ENCODE measurements around the gene TRIM24. TPM values are rescaled to one million over a fixed set of nuclear protein-coding genes. Genes with fewer than 3 reads are reported as not detected.

The TRIM24 gene
- polyA plus RNA-seq, 1 of the 3 experiments (the other 2 are of a cell fraction) = 5.3 TPM

GRCh38 chr7:138478499-138478908, 18.4 kb downstream of the TRIM24 start:
- H3K27ac ChIP-seq (ENCODE audit: low read depth in 2 of 2, low read length in 1 of 2) = no peak overlapping the region
- H3K4me1 ChIP-seq (ENCODE audit: control insufficient read depth in 1 of 2, insufficient read depth in 2 of 2, low read depth in 1 of 2, low read length in 1 of 2) = peaks cover 0 to 4% of the 10 kb centered on the region in 2 experiments; a peak in 1 of 4 replicates
- ChIA-PET POLR2A (no interaction called here), CTCF (interaction anchor here (1.5 to 1.6 kb wide), 2 partner anchors 10 to 13 kb away, joined by 6 to 7 read pairs; no protein-coding TSS in a partner anchor)
- H2AFZ ChIP-seq (ENCODE audit: low read depth) = no peak overlapping the region
- TF ChIP-seq CHD2 (IDR thresholded peaks at IDR 0.05; ENCODE audit: low read length, partially characterized antibody) (no peak), ELF1 (IDR thresholded peaks at IDR 0.05) (no peak), NFIC (IDR thresholded peaks at IDR 0.05; ENCODE audit: borderline replicate concordance) (no peak), USF1 (IDR thresholded peaks at IDR 0.05; ENCODE audit: borderline replicate concordance, low read depth) (no peak)
- H3K9me2 ChIP-seq = no peaks in the 10 kb centered on the region
- no peaks in the 10 kb centered on the region for H3K9me3 ChIP-seq
- DNase-seq = no peak
- H3K36me3 ChIP-seq (replicated peaks in 1 of 2; ENCODE audit: control insufficient read depth in 1 of 2, insufficient read depth in 2 of 2, low read length in 1 of 2) = no peaks in the 10 kb centered on the region
- H3K4me3 ChIP-seq (ENCODE audit: low read depth in 2 of 2, low read length in 1 of 2) = no peak overlapping the region
- no peak overlapping the region for H3K4me2 ChIP-seq
- H3K27me3 ChIP-seq (ENCODE audit: insufficient read depth) = no peaks in the 10 kb centered on the region
- H3K9ac ChIP-seq = no peak overlapping the region
- peaks cover 16% of the 10 kb centered on the region for H4K20me1 ChIP-seq (ENCODE audit: insufficient read depth)
- peaks cover 96% of the 10 kb centered on the region for H3K79me2 ChIP-seq (ENCODE audit: insufficient read depth)
- H3F3A ChIP-seq (replicated peaks; ENCODE audit: insufficient read depth) = no peaks in the 10 kb centered on the region
- WGBS (ENCODE audit: low lambda C conversion rate) = 83% methylated on average over 1 of the region's 1 CpG

- ChIA-PET CTCF (interaction anchor here (1.1 to 1.7 kb wide), 3 partner anchors 12 to 258 kb away, joined by 3 to 4 read pairs (median 4); no protein-coding TSS in a partner anchor), POLR2A (no interaction called here)
- H3K4me2 ChIP-seq = no peak overlapping the region
- DNase-seq = no peak
- 79% methylated on average over 4 of the region's 4 CpGs for WGBS (ENCODE audit: low lambda C conversion rate)
- H3K4me1 ChIP-seq (ENCODE audit: control insufficient read depth in 1 of 2, insufficient read depth in 2 of 2, low read depth in 1 of 2, low read length in 1 of 2) = peaks cover 0 to 4% of the 10 kb centered on the region in 2 experiments; a peak in 1 of 4 replicates
- H3K9me2 ChIP-seq = no peaks in the 10 kb centered on the region
- TF ChIP-seq CTCF (IDR thresholded peaks at IDR 0.05) = no peak
- TF ChIP-seq PBX3 (IDR thresholded peaks at IDR 0.05) = no peak
- no peak for TF ChIP-seq JUND (IDR thresholded peaks at IDR 0.05)
- TF ChIP-seq RFX5 (IDR thresholded peaks at IDR 0.05; ENCODE audit: low read length) = no peak
- TF ChIP-seq YY1 (IDR thresholded peaks at IDR 0.05; ENCODE audit: low read depth) = no peak
- TF ChIP-seq TCF12 (IDR thresholded peaks at IDR 0.05) = no peak
- TF ChIP-seq GABPA (IDR thresholded peaks at IDR 0.05; ENCODE audit: low read depth) = no peak
- no peak for TF ChIP-seq RCOR1 (IDR thresholded peaks at IDR 0.05; ENCODE audit: low read length)
- no peak for TF ChIP-seq FOXM1 (IDR thresholded peaks at IDR 0.05; ENCODE audit: low read depth)
- TF ChIP-seq CHD2 (IDR thresholded peaks at IDR 0.05; ENCODE audit: low read length, partially characterized antibody) = no peak
- TF ChIP-seq NFIC (IDR thresholded peaks at IDR 0.05; ENCODE audit: borderline replicate concordance) = no peak
- TF ChIP-seq FOXJ3 (CRISPR knock-in tag; IDR thresholded peaks at IDR 0.05) = no peak
- TF ChIP-seq NRF1 (IDR thresholded peaks at IDR 0.05; ENCODE audit: low read depth, low read length) = no peak
- TF ChIP-seq IRF3 (IDR thresholded peaks at IDR 0.05; ENCODE audit: low read depth, low read length) = no peak
- no peak for TF ChIP-seq FOSL2 (IDR thresholded peaks at IDR 0.05; ENCODE audit: borderline replicate concordance, low read depth)
- H3F3A ChIP-seq (replicated peaks; ENCODE audit: insufficient read depth) = peaks cover 3% of the 10 kb centered on the region
- peaks cover 10% of the 10 kb centered on the region; the same call in 1 of the 2 replicates for H4K20me1 ChIP-seq (ENCODE audit: insufficient read depth)
- H3K79me2 ChIP-seq (ENCODE audit: insufficient read depth) = peaks cover 98% of the 10 kb centered on the region
- H3K9me3 ChIP-seq = no peaks in the 10 kb centered on the region
- no peak overlapping the region for H2AFZ ChIP-seq (ENCODE audit: low read depth)
- H3K9ac ChIP-seq = no peak overlapping the region
- no peaks in the 10 kb centered on the region for H3K36me3 ChIP-seq (replicated peaks in 1 of 2; ENCODE audit: control insufficient read depth in 1 of 2, insufficient read depth in 2 of 2, low read length in 1 of 2)
- no peak overlapping the region for H3K27ac ChIP-seq (ENCODE audit: low read depth in 2 of 2, low read length in 1 of 2)
- H3K27me3 ChIP-seq (ENCODE audit: insufficient read depth) = no peaks in the 10 kb centered on the region
- no peak overlapping the region for H3K4me3 ChIP-seq (ENCODE audit: low read depth in 2 of 2, low read length in 1 of 2)
Observed at GRCh38 chr7:138480527-138480926, 20.5 kb downstream of the TRIM24 start.

All from SK-N-SH (cell line).